HepG2 (cell line): ENCODE measurements around the gene RREB1. TPM values are rescaled to one million over a fixed set of nuclear protein-coding genes. Genes with fewer than 3 reads are reported as not detected.
A peak's percentile ranks its signal among the peaks of the same experiment; 100 is the strongest.

Experiments used
- BRD4 ChIP-seq: sonication (generic); formaldehyde crosslinking; IDR thresholded peaks from 2 replicates; pipeline ENCODE4 v1.4.0; 2020; ENCODE audit warnings: missing genetic modification reagents
- ETS1 ChIP-seq: sonication (generic); formaldehyde crosslinking; IDR thresholded peaks from 2 replicates; pipeline ENCODE4 v1.4.0; 2020; ENCODE audit warnings: missing genetic modification reagents
- KAT7 ChIP-seq: IDR thresholded peaks from 2 replicates; pipeline ENCODE4 v1.6.1; 2018; ENCODE audit warnings: borderline replicate concordance, missing compliant biosample characterization
- KDM5A ChIP-seq: fragments of 200-600 bp; sonication (generic); IDR thresholded peaks from 2 replicates; pipeline ENCODE4 v1.7.0; 2018; ENCODE audit warnings: antibody characterized with exemption, mild to moderate bottlenecking, low read length, borderline replicate concordance
- KLF12 ChIP-seq: sonication (generic); formaldehyde crosslinking; IDR thresholded peaks from 2 replicates; pipeline ENCODE4 v1.4.0; 2020; ENCODE audit warnings: missing genetic modification reagents, borderline replicate concordance
- MAFK ChIP-seq, 2 experiments: IDR thresholded peaks in 1 of 2; conservative IDR thresholded peaks in 1 of 2; 2 replicates each; pipeline ENCODE4 v1.6.1; 2011; ENCODE audit warnings: improper control_type of control experiment in 2 of 2, low read length in 2 of 2
- MEIS1 ChIP-seq: sonication (generic); formaldehyde crosslinking; IDR thresholded peaks from 2 replicates; pipeline ENCODE4 v1.9.0; 2021; ENCODE audit warnings: mild to moderate bottlenecking, missing genetic modification reagents, moderate library complexity, borderline replicate concordance
- MNT ChIP-seq: fragments of 450-650 bp; IDR thresholded peaks from 2 replicates; pipeline ENCODE4 v1.6.1; 2016
- SAP130 ChIP-seq: IDR thresholded peaks from 2 replicates; pipeline ENCODE4 v1.6.1; 2016; ENCODE audit warnings: low read depth
- ZFP36L1 ChIP-seq: sonication (generic); formaldehyde crosslinking; IDR thresholded peaks from 2 replicates; pipeline ENCODE4 v1.8.0; 2022; ENCODE audit warnings: mild to moderate bottlenecking, missing genetic modification reagents, moderate library complexity
- ZFY ChIP-seq: sonication (generic); formaldehyde crosslinking; IDR thresholded peaks from 2 replicates; pipeline ENCODE4 v1.4.0; 2020; ENCODE audit warnings: missing genetic modification reagents
- ZNF24 ChIP-seq: fragments of 450-650 bp; IDR thresholded peaks from 2 replicates; pipeline ENCODE4 v1.6.1; 2017; ENCODE audit warnings: antibody characterized with exemption, mild to moderate bottlenecking
- ZNF441 ChIP-seq: sonication (generic); formaldehyde crosslinking; IDR thresholded peaks from 2 replicates; pipeline ENCODE4 v1.7.0; 2021; ENCODE audit warnings: missing genetic modification reagents, borderline replicate concordance
- ZNF460 ChIP-seq: sonication (generic); formaldehyde crosslinking; IDR thresholded peaks from 2 replicates; pipeline ENCODE4 v1.5.1; 2020; ENCODE audit warnings: missing genetic modification reagents, mild to moderate bottlenecking, borderline replicate concordance
- ZNF749 ChIP-seq: sonication (generic); formaldehyde crosslinking; IDR thresholded peaks from 2 replicates; pipeline ENCODE4 v1.8.0; 2022; ENCODE audit warnings: mild to moderate bottlenecking, missing genetic modification reagents, moderate library complexity, borderline replicate concordance
- polyA plus RNA-seq, 8 experiments: library from polyadenylated mRNA; depleted of rRNA in 3 of 8; stranded (reverse) in 7 of 8; unstranded in 1 of 8; fragments of >200 nt; fragmentation: Illumina TruSeq in 4 of 8; extraction: Trizol in 4 of 8; gene quantifications; 2 replicates each; pipeline versions ENCODE4 v1.2.1 to v1.2.3, GENCODE V29; 2011 to 2016; ENCODE audit warnings: low read depth in 4 of 8, missing spikeins in 1 of 8, mixed read lengths in 1 of 8; ENCODE audit not compliant: insufficient read depth in 1 of 8
- total RNA-seq, 5 experiments: library from RNA; depleted of rRNA; stranded (reverse); fragments of >200 nt; fragmentation: Illumina TruSeq; extraction: Trizol; gene quantifications; 2 replicates each; pipeline ENCODE4 v1.2.3, GENCODE V29; 2016; ENCODE audit warnings: low read depth in 1 of 5
- TF ChIP-seq, protein P1 (sequence below): sonication (generic); formaldehyde crosslinking; IDR thresholded peaks from 2 replicates; pipeline ENCODE4 v1.8.0; 2022; ENCODE audit warnings: mild to moderate bottlenecking, missing genetic modification reagents; ENCODE audit not compliant: insufficient replicate concordance
- TF ChIP-seq, protein P2 (sequence below): sonication (generic); formaldehyde crosslinking; IDR thresholded peaks from 2 replicates; pipeline ENCODE4 v1.4.0; 2020; ENCODE audit warnings: missing genetic modification reagents
- TF ChIP-seq, protein P3 (sequence below): IDR thresholded peaks from 2 replicates; pipeline ENCODE4 v1.6.1; 2016
- TF ChIP-seq, protein P4 (sequence below): sonication (generic); formaldehyde crosslinking; IDR thresholded peaks from 2 replicates; pipeline ENCODE4 v1.5.1; 2020; ENCODE audit warnings: missing genetic modification reagents, mild to moderate bottlenecking, borderline replicate concordance

RREB1 gene
- total and polyA plus RNA-seq, 2 of the 13 experiments (the other 11 are each of a cell fraction or from before 2014, with no cell fraction given), result 6.1 to 23.2 TPM

- TF ChIP-seq MAFK (conservative IDR thresholded peaks at IDR 0.05 in 1 of 2, IDR thresholded peaks at IDR 0.05 in 1 of 2; ENCODE audit: low read length in 2 of 2) (no peak), ZFP36L1 (CRISPR knock-in tag) (0 out of 2 replicates have a peak, but pooled peaks have one; percentile 71), MNT (peak; percentile 85), KLF12 (CRISPR knock-in tag) (no peak; the same call in 1 of the 2 replicates), ZFY (CRISPR knock-in tag) (peak; percentile 70), KAT7 (CRISPR knock-in tag) (peak; percentile 71; the same call in 1 of the 2 replicates), ETS1 (CRISPR knock-in tag) (no peak), KDM5A (peak; percentile 64; the same call in 1 of the 2 replicates), BRD4 (no peak), ZNF24 (no peak), ZNF749 (CRISPR knock-in tag) (peak; percentile 63; the same call in 1 of the 2 replicates), ZNF441 (CRISPR knock-in tag) (no peak), SAP130 (peak; percentile 94), ZNF460 (CRISPR knock-in tag) (no peak), MEIS1 (CRISPR knock-in tag) (peak; percentile 36; the same call in 1 of the 2 replicates)
- TF ChIP-seq, protein P1, sequence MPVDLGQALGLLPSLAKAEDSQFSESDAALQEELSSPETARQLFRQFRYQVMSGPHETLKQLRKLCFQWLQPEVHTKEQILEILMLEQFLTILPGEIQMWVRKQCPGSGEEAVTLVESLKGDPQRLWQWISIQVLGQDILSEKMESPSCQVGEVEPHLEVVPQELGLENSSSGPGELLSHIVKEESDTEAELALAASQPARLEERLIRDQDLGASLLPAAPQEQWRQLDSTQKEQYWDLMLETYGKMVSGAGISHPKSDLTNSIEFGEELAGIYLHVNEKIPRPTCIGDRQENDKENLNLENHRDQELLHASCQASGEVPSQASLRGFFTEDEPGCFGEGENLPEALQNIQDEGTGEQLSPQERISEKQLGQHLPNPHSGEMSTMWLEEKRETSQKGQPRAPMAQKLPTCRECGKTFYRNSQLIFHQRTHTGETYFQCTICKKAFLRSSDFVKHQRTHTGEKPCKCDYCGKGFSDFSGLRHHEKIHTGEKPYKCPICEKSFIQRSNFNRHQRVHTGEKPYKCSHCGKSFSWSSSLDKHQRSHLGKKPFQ (CRISPR knock-in tag), result peak; percentile 72
- TF ChIP-seq, protein P2, sequence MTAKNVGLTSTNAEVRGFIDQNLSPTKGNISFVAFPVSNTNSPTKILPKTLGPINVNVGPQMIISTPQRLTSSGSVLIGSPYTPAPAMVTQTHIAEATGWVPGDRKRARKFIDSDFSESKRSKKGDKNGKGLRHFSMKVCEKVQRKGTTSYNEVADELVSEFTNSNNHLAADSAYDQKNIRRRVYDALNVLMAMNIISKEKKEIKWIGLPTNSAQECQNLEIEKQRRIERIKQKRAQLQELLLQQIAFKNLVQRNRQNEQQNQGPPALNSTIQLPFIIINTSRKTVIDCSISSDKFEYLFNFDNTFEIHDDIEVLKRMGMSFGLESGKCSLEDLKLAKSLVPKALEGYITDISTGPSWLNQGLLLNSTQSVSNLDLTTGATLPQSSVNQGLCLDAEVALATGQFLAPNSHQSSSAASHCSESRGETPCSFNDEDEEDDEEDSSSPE (CRISPR knock-in tag), result peak; percentile 66
- TF ChIP-seq, protein P3, sequence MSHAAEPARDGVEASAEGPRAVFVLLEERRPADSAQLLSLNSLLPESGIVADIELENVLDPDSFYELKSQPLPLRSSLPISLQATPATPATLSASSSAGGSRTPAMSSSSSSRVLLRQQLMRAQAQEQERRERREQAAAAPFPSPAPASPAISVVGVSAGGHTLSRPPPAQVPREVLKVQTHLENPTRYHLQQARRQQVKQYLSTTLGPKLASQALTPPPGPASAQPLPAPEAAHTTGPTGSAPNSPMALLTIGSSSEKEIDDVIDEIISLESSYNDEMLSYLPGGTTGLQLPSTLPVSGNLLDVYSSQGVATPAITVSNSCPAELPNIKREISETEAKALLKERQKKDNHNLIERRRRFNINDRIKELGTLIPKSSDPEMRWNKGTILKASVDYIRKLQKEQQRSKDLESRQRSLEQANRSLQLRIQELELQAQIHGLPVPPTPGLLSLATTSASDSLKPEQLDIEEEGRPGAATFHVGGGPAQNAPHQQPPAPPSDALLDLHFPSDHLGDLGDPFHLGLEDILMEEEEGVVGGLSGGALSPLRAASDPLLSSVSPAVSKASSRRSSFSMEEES (CRISPR knock-in tag), result peak; percentile 75; the same call in 1 of the 2 replicates
- TF ChIP-seq, protein P4, sequence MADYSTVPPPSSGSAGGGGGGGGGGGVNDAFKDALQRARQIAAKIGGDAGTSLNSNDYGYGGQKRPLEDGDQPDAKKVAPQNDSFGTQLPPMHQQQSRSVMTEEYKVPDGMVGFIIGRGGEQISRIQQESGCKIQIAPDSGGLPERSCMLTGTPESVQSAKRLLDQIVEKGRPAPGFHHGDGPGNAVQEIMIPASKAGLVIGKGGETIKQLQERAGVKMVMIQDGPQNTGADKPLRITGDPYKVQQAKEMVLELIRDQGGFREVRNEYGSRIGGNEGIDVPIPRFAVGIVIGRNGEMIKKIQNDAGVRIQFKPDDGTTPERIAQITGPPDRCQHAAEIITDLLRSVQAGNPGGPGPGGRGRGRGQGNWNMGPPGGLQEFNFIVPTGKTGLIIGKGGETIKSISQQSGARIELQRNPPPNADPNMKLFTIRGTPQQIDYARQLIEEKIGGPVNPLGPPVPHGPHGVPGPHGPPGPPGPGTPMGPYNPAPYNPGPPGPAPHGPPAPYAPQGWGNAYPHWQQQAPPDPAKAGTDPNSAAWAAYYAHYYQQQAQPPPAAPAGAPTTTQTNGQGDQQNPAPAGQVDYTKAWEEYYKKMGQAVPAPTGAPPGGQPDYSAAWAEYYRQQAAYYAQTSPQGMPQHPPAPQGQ (CRISPR knock-in tag), result no peak
These were observed 131.3 kb downstream of the RREB1 start (continued) for GRCh38 chr6:7238900-7239589.
